Astrocyte of the spinal cord (primary cell): ENCODE measurements around the gene TAMALIN.

ENCODE experiments used
- DNase-seq: peaks from one replicate; pipeline ENCODE4 v3.0.0; 2011; ENCODE audit warnings: low read depth, low spot score
- H3K4me3 ChIP-seq: 2 replicates; pipeline ENCODE4 v1.5.1; 2011; ENCODE audit warnings: low read depth, mild to moderate bottlenecking, low read length, moderate library complexity
- in situ Hi-C: cut with HindIII; loops from 2 replicates; pipeline ENCODE4 v1.10.0; 2017; ENCODE audit warnings: low sequenced_read_pairs
- TF ChIP-seq, protein P1 (sequence below): IDR thresholded peaks from 2 replicates; pipeline ENCODE4 v1.5.1; 2012; ENCODE audit warnings: low read depth, mild to moderate bottlenecking, low read length, inconsistent platforms

The TAMALIN gene

DNA sequence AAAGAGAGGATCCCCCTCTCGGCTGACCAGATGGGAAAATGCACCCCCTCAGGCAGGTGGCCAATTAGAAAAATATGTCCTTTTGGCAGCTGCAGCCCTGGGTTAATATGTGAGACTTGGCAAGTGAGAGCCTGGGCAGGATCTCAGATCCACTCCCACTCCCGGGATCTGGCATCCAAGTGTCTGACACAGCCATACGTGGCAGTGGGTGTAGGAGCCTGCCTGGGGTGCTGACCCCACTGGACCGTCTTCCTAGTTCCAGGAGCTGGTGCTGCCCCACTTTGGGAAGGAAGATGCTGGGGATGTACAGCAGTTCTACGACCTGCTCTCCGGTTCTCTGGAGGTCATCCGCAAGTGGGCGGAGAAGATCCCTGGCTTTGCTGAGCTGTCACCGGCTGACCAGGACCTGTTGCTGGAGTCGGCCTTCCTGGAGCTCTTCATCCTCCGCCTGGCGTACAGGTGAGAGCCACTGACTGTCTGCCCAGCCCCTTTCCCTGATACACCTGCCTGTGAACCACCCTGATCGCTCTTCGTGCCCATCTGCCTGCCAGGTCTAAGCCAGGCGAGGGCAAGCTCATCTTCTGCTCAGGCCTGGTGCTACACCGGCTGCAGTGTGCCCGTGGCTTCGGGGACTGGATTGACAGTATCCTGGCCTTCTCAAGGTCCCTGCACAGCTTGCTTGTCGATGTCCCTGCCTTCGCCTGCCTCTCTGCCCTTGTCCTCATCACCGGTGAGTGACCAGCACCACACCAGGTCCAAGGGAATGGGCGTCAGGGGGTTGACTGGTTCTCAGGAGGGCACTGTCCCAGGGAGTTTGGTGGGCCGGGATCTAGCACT lies 50.3 kb downstream of the TAMALIN start:
- TF ChIP-seq, protein P1, sequence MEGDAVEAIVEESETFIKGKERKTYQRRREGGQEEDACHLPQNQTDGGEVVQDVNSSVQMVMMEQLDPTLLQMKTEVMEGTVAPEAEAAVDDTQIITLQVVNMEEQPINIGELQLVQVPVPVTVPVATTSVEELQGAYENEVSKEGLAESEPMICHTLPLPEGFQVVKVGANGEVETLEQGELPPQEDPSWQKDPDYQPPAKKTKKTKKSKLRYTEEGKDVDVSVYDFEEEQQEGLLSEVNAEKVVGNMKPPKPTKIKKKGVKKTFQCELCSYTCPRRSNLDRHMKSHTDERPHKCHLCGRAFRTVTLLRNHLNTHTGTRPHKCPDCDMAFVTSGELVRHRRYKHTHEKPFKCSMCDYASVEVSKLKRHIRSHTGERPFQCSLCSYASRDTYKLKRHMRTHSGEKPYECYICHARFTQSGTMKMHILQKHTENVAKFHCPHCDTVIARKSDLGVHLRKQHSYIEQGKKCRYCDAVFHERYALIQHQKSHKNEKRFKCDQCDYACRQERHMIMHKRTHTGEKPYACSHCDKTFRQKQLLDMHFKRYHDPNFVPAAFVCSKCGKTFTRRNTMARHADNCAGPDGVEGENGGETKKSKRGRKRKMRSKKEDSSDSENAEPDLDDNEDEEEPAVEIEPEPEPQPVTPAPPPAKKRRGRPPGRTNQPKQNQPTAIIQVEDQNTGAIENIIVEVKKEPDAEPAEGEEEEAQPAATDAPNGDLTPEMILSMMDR = no peak
- no peak overlapping the region for H3K4me3 ChIP-seq
- no peak for DNase-seq
- in situ Hi-C loops = no loop called here

DNA sequence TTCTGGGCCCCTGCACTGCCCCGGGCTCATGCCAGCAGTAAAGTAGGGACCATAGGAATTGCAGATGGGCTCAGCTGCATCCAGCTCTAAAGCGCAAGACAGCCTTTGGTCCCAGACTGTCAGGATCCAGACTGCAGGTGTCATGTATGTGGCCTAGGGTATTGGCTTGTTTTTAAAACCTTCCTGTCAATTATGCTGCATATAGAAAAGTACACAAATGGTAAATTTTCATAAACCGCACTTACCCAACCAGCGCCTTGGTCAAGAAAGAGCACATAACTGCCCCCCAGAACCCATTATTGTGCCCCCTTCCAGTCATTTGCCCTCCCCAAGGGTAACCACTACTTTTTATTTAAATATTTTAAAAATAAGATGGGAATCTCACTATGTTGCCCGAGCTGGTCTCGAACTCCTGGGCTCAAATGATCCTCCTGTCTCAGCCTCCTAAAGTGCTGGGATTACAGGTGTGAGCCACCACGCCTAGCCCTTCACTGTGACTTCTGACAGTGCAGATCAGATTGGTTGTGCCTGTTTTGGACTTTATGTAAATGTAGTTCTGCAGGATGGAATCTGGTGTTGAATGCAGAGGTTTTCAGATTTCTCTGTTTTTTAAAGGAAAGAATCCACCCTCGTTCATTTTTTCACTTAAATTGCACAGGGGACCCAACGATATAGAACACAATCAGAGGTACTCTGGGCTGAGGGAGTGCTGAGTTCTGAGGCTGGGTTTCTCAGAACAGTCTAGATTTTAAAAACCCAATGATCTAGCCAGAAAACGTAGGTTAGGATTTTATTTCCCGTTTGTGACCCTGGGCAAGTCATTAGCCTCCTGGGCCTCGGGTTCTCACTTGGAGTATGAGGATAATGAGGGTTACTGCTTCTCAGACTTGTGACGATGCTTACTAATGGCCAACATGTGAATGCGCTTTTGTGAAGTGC lies 51.2 kb downstream of the TAMALIN start:
- in situ Hi-C loops = no loop called here
- no peak for DNase-seq
- H3K4me3 ChIP-seq = no peak overlapping the region
- TF ChIP-seq, protein P1 = no peak

DNA sequence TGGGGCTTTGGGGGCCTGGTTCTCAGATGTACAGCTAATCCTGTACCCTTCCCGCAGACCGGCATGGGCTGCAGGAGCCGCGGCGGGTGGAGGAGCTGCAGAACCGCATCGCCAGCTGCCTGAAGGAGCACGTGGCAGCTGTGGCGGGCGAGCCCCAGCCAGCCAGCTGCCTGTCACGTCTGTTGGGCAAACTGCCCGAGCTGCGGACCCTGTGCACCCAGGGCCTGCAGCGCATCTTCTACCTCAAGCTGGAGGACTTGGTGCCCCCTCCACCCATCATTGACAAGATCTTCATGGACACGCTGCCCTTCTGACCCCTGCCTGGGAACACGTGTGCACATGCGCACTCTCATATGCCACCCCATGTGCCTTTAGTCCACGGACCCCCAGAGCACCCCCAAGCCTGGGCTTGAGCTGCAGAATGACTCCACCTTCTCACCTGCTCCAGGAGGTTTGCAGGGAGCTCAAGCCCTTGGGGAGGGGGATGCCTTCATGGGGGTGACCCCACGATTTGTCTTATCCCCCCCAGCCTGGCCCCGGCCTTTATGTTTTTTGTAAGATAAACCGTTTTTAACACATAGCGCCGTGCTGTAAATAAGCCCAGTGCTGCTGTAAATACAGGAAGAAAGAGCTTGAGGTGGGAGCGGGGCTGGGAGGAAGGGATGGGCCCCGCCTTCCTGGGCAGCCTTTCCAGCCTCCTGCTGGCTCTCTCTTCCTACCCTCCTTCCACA lies 52.0 kb downstream of the TAMALIN start:
- H3K4me3 ChIP-seq = no peak overlapping the region
- DNase-seq = no peak
- TF ChIP-seq, protein P1 = no peak
- in situ Hi-C loops = no loop called here

DNA sequence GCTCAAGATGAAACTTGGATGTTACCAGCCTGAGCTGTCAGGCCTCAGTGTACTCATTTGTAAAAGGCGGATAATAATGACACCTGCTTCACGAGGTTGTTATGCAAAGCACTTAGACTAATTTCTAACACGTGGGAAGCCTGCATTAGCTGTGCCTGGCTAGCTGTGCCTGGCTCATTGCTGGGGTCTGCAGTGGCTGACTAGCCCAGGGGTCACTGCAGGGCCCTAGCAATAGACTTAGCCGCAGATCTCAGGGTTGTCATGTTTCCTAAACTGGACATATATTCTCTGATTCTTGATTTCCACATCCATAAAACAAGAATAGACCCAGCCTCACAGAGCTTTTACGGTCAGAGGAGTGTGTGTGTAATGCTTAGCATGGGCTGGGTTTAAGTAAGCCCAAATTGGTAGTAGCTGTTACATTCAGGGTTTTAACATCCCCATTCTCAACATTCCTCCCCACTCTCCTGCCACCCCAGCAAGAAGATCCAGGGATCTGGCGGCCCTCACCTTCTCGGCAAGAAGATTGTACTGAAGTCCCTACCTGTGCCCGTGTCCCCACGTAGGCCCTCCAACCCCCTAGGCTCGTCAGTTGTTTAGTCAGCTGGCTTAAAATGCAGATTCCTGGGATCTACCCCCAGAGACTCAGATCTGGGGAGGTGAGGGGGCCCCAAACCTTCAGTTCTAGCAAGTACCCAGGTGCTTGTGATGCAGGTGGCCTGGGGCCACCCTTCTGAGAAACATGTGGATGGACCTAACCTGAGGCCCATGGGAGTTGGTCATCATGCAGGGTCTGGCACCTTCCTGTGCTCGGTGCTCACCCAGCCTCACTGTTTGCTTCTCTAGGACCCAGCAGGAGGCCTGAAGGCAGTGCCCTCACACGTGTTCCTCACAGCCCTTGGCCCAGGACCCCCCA lies 53.1 kb downstream of the TAMALIN start:
- no peak overlapping the region for H3K4me3 ChIP-seq
- in situ Hi-C loops = no loop called here
- DNase-seq = peak; percentile 68
- TF ChIP-seq, protein P1 = no peak

DNA sequence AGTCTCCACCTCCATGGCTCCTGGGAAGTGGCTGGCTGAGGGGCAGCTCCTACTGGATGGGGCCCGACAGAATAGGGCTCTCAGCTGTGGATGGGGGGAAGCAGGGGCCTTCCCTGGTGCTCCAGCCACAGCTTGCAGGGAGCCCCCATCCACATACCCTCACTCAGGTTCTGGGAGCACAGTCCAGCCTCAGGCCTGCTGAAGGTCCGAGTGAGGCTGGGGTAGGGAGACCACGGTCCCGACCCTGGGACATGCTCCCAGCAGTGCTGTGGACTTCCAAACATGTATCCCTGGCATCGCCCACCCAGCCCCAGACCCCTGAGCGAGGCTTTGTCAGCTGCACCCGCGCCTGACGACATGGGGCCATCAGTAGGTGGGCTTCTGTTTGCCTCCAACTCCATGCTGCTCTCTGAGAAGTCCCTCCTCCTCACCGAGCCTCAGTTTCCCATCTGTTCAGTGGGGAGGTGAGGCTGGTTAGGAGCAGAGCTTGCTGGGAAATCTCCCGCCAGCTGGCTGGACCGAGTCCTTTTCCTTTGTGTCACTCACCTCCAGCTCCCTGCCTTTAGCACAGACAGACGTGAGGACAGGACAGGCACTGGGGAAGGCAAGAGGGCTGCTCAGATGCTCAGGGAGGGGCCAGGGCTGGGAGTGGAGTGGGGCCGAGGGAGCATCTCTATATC lies 53.9 kb downstream of the TAMALIN start:
- DNase-seq = no peak
- H3K4me3 ChIP-seq = no peak overlapping the region
- in situ Hi-C loops = no loop called here
- TF ChIP-seq, protein P1 = no peak
